HCT116 (cell line): ENCODE results near the gene ZNF341. TPM values are rescaled to one million over a fixed set of nuclear protein-coding genes. Genes with fewer than 3 reads are reported as not detected.
A peak's percentile ranks its signal among the peaks of the same experiment; 100 is the strongest.

Experiments used
- ATAC-seq: fragments of 200-7000 bp; cut with Tn5 transposase; 2 replicates; pipeline ENCODE4 v1.9.1; 2020; ENCODE audit warnings: mild to moderate bottlenecking, moderate library complexity
- BruUV-seq: library from RNA; stranded (reverse); fragments of 400-500 nt; replicated peaks from 2 replicates; lab custom pipeline; 2021; lab: Mats Ljungman, UMichigan
- CTCF ChIA-PET: fragments of 300-600 bp; sonication (Branson Sonifier 250); formaldehyde crosslinking; loops from one replicate; lab custom pipeline; 2021; ENCODE audit warnings: antibody characterized with exemption; lab: Charles Lee
- POLR2A ChIA-PET: fragments of 300-600, 350-600 bp; sonication (Branson Sonifier 250); formaldehyde crosslinking; loops from one replicate; lab custom pipeline; 2021; ENCODE audit warnings: antibody characterized with exemption; lab: Charles Lee
- RAD21 ChIA-PET, 2 experiments: fragments of 300-600 bp; sonication (Branson Sonifier 250); formaldehyde crosslinking; loops; one replicate each; lab custom pipeline; 2023; ENCODE audit warnings: low total read pairs in 2 of 2; ENCODE audit not compliant: uncharacterized antibody in 2 of 2, unreplicated experiment in 2 of 2, low non-redundant PET in 1 of 2; lab: Charles Lee
- DNase-seq: peaks from one replicate; pipeline ENCODE4 v3.0.0-alpha.2; 2010; ENCODE audit warnings: low read depth, low spot score
- H2AFZ ChIP-seq: fragments of 200-600 bp; shearing (Covaris generic), sonication (generic); 2 replicates; pipeline ENCODE4 v1.6.1; 2017; ENCODE audit warnings: low read depth, mixed run types, mixed read lengths, antibody characterized with exemption, low read length; ENCODE audit not compliant: poor library complexity, severe bottlenecking
- H3K27ac ChIP-seq: 2 replicates; pipeline ENCODE4 v1.5.1; 2012; ENCODE audit warnings: low read depth, low read length
- H3K27me3 ChIP-seq: fragments of 200-600 bp; sonication (generic); 2 replicates; pipeline ENCODE4 v1.6.1; 2016; ENCODE audit warnings: mixed run types, low read length, mixed read lengths; ENCODE audit not compliant: insufficient read depth
- H3K36me3 ChIP-seq, 2 experiments: fragments of 200-500 bp in 1 of 2; fragments of 200-600 bp in 1 of 2; sonication (Bioruptor generic) in 1 of 2; sonication (generic) in 1 of 2; 2 replicates each; pipeline versions ENCODE4 v1.5.1 to v1.6.1; 2014 to 2016; ENCODE audit warnings: low read length in 2 of 2, inconsistent platforms in 1 of 2, mixed read lengths in 1 of 2, mixed run types in 1 of 2; ENCODE audit not compliant: insufficient read depth in 2 of 2, control insufficient read depth in 1 of 2
- H3K4me1 ChIP-seq, 2 experiments: fragments of 200-600 bp in 1 of 2; sonication (generic) in 1 of 2; 2 replicates each; pipeline versions ENCODE4 v1.5.1 to v1.6.1; 2012 to 2017; ENCODE audit warnings: low read length in 2 of 2, inconsistent platforms in 1 of 2, mild to moderate bottlenecking in 1 of 2, mixed read lengths in 1 of 2, mixed run types in 1 of 2, moderate library complexity in 1 of 2; ENCODE audit not compliant: insufficient read depth in 2 of 2, control insufficient read depth in 1 of 2
- H3K4me2 ChIP-seq: fragments of 200-600 bp; sonication (generic); 2 replicates; pipeline ENCODE4 v1.6.1; 2017; ENCODE audit warnings: mixed run types, low read length, mixed read lengths
- H3K4me3 ChIP-seq, 2 experiments: fragments of 200-600 bp in 1 of 2; sonication (generic) in 1 of 2; replicated peaks in 1 of 2; 2 replicates each; pipeline ENCODE4 v1.5.1; 2011 to 2016; ENCODE audit warnings: low read length in 2 of 2, control low read depth in 1 of 2, low read depth in 1 of 2, mild to moderate bottlenecking in 1 of 2, mixed read lengths in 1 of 2, mixed run types in 1 of 2
- H3K79me2 ChIP-seq: fragments of 200-600 bp; sonication (generic); 2 replicates; pipeline ENCODE4 v1.6.1; 2017; ENCODE audit warnings: mild to moderate bottlenecking, mixed run types, low read length, moderate library complexity, mixed read lengths; ENCODE audit not compliant: insufficient read depth
- H3K9ac ChIP-seq: fragments of 200-600 bp; sonication (generic); 2 replicates; pipeline ENCODE4 v1.6.1; 2016; ENCODE audit warnings: low read length, mixed read lengths
- H3K9me2 ChIP-seq: fragments of 200-600 bp; sonication (generic), shearing (Covaris generic); 2 replicates; pipeline ENCODE4 v1.6.1; 2017; ENCODE audit warnings: mixed run types, mild to moderate bottlenecking, moderate library complexity; ENCODE audit not compliant: insufficient read depth
- H3K9me3 ChIP-seq, 2 experiments: fragments of 200-500 bp in 1 of 2; fragments of 200-600 bp in 1 of 2; sonication (Bioruptor generic) in 1 of 2; sonication (generic) in 1 of 2; 2 replicates each; pipeline ENCODE4 v1.6.1; 2014 to 2017; ENCODE audit warnings: low read length in 2 of 2, mixed read lengths in 2 of 2, inconsistent platforms in 1 of 2, low read depth in 1 of 2, mild to moderate bottlenecking in 1 of 2, mixed run types in 1 of 2, moderate library complexity in 1 of 2; ENCODE audit not compliant: control insufficient read depth in 1 of 2, insufficient read depth in 1 of 2
- H4K20me1 ChIP-seq: fragments of 200-600 bp; sonication (generic), shearing (Covaris generic); 2 replicates; pipeline ENCODE4 v1.6.1; 2017; ENCODE audit warnings: mixed run types, mild to moderate bottlenecking, moderate library complexity; ENCODE audit not compliant: insufficient read depth
- ATF3 ChIP-seq: IDR thresholded peaks from 2 replicates; pipeline ENCODE4 v1.6.1; 2012
- CEBPB ChIP-seq: IDR thresholded peaks from 2 replicates; pipeline ENCODE4 v1.6.1; 2012; ENCODE audit warnings: low read depth
- EZH2 ChIP-seq: fragments of 200-600 bp; sonication (generic); IDR thresholded peaks from 2 replicates; pipeline ENCODE4 v1.6.1; 2017; ENCODE audit warnings: antibody characterized with exemption, mixed run types
- MAX ChIP-seq: IDR thresholded peaks from 2 replicates; pipeline ENCODE4 v1.6.1; 2012
- POLR2A ChIP-seq: IDR thresholded peaks from 2 replicates; pipeline ENCODE4 v1.7.0; 2011; ENCODE audit warnings: borderline replicate concordance; ENCODE audit not compliant: insufficient read depth, insufficient read length; ENCODE audit errors: extremely low read depth
- POLR2AphosphoS5 ChIP-seq: IDR thresholded peaks from 2 replicates; pipeline ENCODE4 v1.6.1; 2011; ENCODE audit warnings: mild to moderate bottlenecking, low read depth, low read length, moderate library complexity
- YY1 ChIP-seq: IDR thresholded peaks from 2 replicates; pipeline ENCODE4 v1.6.1; 2011; ENCODE audit warnings: low read length, low read depth, moderate library complexity, mild to moderate bottlenecking; ENCODE audit not compliant: insufficient replicate concordance; ENCODE audit errors: extremely low read depth
- ZBTB33 ChIP-seq: IDR thresholded peaks from 2 replicates; pipeline ENCODE4 v1.6.1; 2011; ENCODE audit warnings: mild to moderate bottlenecking, low read length, moderate library complexity; ENCODE audit not compliant: insufficient replicate concordance; ENCODE audit errors: extremely low read depth
- ZFX ChIP-seq: fragments of 450-650 bp; IDR thresholded peaks from 2 replicates; pipeline ENCODE4 v1.6.1; 2017
- ZNF274 ChIP-seq: fragments of 200-500 bp; sonication (Bioruptor generic); IDR thresholded peaks from 2 replicates; pipeline ENCODE4 v1.6.1; 2014; ENCODE audit warnings: mild to moderate bottlenecking, low read depth, low read length, inconsistent platforms
- intact Hi-C: fragments of 100-400 bp; cut with micrococcal nuclease; formaldehyde crosslinking; loops from 2 replicates; pipeline ENCODE4 v1.10.0; 2022
- total RNA-seq: library from RNA; stranded (reverse); gene quantifications from one replicate; pipeline ENCODE4 v1.2.1, GENCODE V29; 2021; ENCODE audit not compliant: unreplicated experiment

ZNF341 gene
- total RNA-seq, 1 experiment from 2014 or later: 4.9 TPM

- ATAC-seq: peak; percentile 58
- H3K27ac ChIP-seq: no peak overlapping the region
- H3K79me2 ChIP-seq: no peaks in the 10 kb centered on the region
- CTCF ChIA-PET: no interaction called here
- RAD21 ChIA-PET: no interaction called here
- H3K36me3 ChIP-seq: 0 out of 4 replicates have a peak, but pooled peaks cover 0 to 5% of the 10 kb centered on the region in 2 experiments
- H2AFZ ChIP-seq: no peak overlapping the region
- no TSS peak for BruUV-seq
- POLR2A ChIA-PET: no interaction called here
- H4K20me1 ChIP-seq: no peaks in the 10 kb centered on the region
- intact Hi-C loops: loop anchor here (5.0 kb wide), 1 partner anchor 963 kb away; no protein-coding TSS in a partner anchor
- H3K4me1 ChIP-seq: peaks cover 4 to 23% of the 10 kb centered on the region in 2 experiments; a peak in 3 of 4 replicates
- TF ChIP-seq ATF3 (no peak), MAX (no peak), ZFX (no peak), ZBTB33 (no peak), POLR2AphosphoS5 (no peak), YY1 (no peak), CEBPB (no peak), ZNF274 (no peak), EZH2 (no peak), POLR2A (no peak)
- no peak for DNase-seq
- no peaks in the 10 kb centered on the region for H3K9me3 ChIP-seq
- no peak overlapping the region for H3K9ac ChIP-seq
- H3K27me3 ChIP-seq: no peaks in the 10 kb centered on the region
- no peaks in the 10 kb centered on the region for H3K9me2 ChIP-seq
- H3K4me2 ChIP-seq: peak overlapping the region; percentile 38
- H3K4me3 ChIP-seq: no peak overlapping the region
Measured at GRCh38 chr20:33709905-33710541, 21.8 kb upstream of the ZNF341 start.
